Liver (tissue), 9 donors: ENCODE measurements around the gene KRTAP9-6. TPM values are rescaled to one million over a fixed set of nuclear protein-coding genes. Genes with fewer than 3 reads are reported as not detected.
A peak's percentile ranks its signal among the peaks of the same experiment; 100 is the strongest.

ENCODE experiments used
- DNase-seq: peaks from one replicate; pipeline ENCODE4 v3.0.0-alpha.2; 2017; ENCODE audit warnings: low spot score
- H3K27ac ChIP-seq, 2 donors: one replicate each; pipeline ENCODE4 v1.7.0; 2013; ENCODE audit warnings: inconsistent platforms in 2 of 2, low read length in 2 of 2, control low read depth in 1 of 2, low read depth in 1 of 2, mild to moderate bottlenecking in 1 of 2
- H3K27me3 ChIP-seq, 4 donors: one replicate each; pipeline versions ENCODE4 v1.6.1 to v1.7.0; 2013; ENCODE audit warnings: low read length in 3 of 4, inconsistent platforms in 1 of 4, mild to moderate bottlenecking in 1 of 4, moderate library complexity in 1 of 4; ENCODE audit not compliant: control insufficient read depth in 4 of 4, insufficient read depth in 4 of 4
- H3K36me3 ChIP-seq, 4 donors: one replicate each; pipeline versions ENCODE4 v1.6.1 to v1.7.0; 2013; ENCODE audit warnings: low read length in 3 of 4, mild to moderate bottlenecking in 3 of 4, low read depth in 1 of 4, moderate library complexity in 1 of 4; ENCODE audit not compliant: control insufficient read depth in 4 of 4, insufficient read depth in 3 of 4
- H3K4me1 ChIP-seq, 4 donors: one replicate each; pipeline versions ENCODE4 v1.6.1 to v1.7.0; 2013; ENCODE audit warnings: low read length in 3 of 4, mild to moderate bottlenecking in 3 of 4, moderate library complexity in 1 of 4; ENCODE audit not compliant: control insufficient read depth in 4 of 4, insufficient read depth in 4 of 4
- H3K4me3 ChIP-seq, 3 donors: one replicate each; pipeline versions ENCODE4 v1.6.1 to v1.7.0; 2013; ENCODE audit warnings: low read length in 3 of 3, control low read depth in 1 of 3, low read depth in 1 of 3, mild to moderate bottlenecking in 1 of 3
- H3K9ac ChIP-seq, 2 donors: one replicate each; pipeline ENCODE4 v1.7.0; 2013; ENCODE audit warnings: low read length in 2 of 2, mild to moderate bottlenecking in 2 of 2, moderate library complexity in 2 of 2, control low read depth in 1 of 2, low read depth in 1 of 2
- H3K9me3 ChIP-seq, 4 donors: one replicate each; pipeline versions ENCODE4 v1.6.1 to v1.7.0; 2013; ENCODE audit warnings: low read length in 3 of 4; ENCODE audit not compliant: control insufficient read depth in 4 of 4
- ATF3 ChIP-seq: IDR thresholded peaks from 2 replicates; pipeline ENCODE4 v1.6.1; 2016; ENCODE audit warnings: antibody characterized with exemption
- EGR1 ChIP-seq, 2 donors: IDR thresholded peaks; 2 replicates each; pipeline ENCODE4 v1.6.1; 2016 to 2018; ENCODE audit warnings: antibody characterized with exemption in 2 of 2, low read depth in 2 of 2
- FOXA1 ChIP-seq: IDR thresholded peaks from 2 replicates; pipeline ENCODE4 v1.6.1; 2016; ENCODE audit warnings: antibody characterized with exemption
- FOXA2 ChIP-seq: IDR thresholded peaks from 2 replicates; pipeline ENCODE4 v1.6.1; 2016; ENCODE audit warnings: antibody characterized with exemption
- GABPA ChIP-seq, 2 donors: IDR thresholded peaks in 1 of 2; conservative IDR thresholded peaks in 1 of 2; 2 replicates each; pipeline ENCODE4 v1.6.1; 2016; ENCODE audit warnings: antibody characterized with exemption in 2 of 2, mild to moderate bottlenecking in 1 of 2, moderate library complexity in 1 of 2
- HNF4A ChIP-seq, 2 donors: conservative IDR thresholded peaks; 2 replicates each; pipeline ENCODE4 v1.6.1; 2016; ENCODE audit warnings: antibody characterized with exemption in 2 of 2, mild to moderate bottlenecking in 2 of 2
- HNF4G ChIP-seq: IDR thresholded peaks from 2 replicates; pipeline ENCODE4 v1.6.1; 2016; ENCODE audit warnings: antibody characterized with exemption
- MAX ChIP-seq: IDR thresholded peaks from 2 replicates; pipeline ENCODE4 v1.6.1; 2016; ENCODE audit warnings: antibody characterized with exemption
- NR2F2 ChIP-seq: IDR thresholded peaks from 2 replicates; pipeline ENCODE4 v1.6.1; 2016; ENCODE audit warnings: antibody characterized with exemption
- RAD21 ChIP-seq, 2 donors: IDR thresholded peaks; 2 replicates each; pipeline ENCODE4 v1.6.1; 2016; ENCODE audit warnings: antibody characterized with exemption in 2 of 2, mild to moderate bottlenecking in 2 of 2
- REST ChIP-seq: IDR thresholded peaks from 2 replicates; pipeline ENCODE4 v1.6.1; 2016; ENCODE audit warnings: antibody characterized with exemption, mild to moderate bottlenecking
- RXRA ChIP-seq, 2 donors: IDR thresholded peaks; 2 replicates each; pipeline ENCODE4 v1.6.1; 2017 to 2018; ENCODE audit warnings: antibody characterized with exemption in 2 of 2, mild to moderate bottlenecking in 1 of 2
- TAF1 ChIP-seq: conservative IDR thresholded peaks from 2 replicates; pipeline ENCODE4 v1.6.1; 2016; ENCODE audit warnings: antibody characterized with exemption, mild to moderate bottlenecking
- YY1 ChIP-seq: IDR thresholded peaks from 2 replicates; pipeline ENCODE4 v1.6.1; 2016; ENCODE audit warnings: antibody characterized with exemption, mild to moderate bottlenecking
- ZBTB33 ChIP-seq: IDR thresholded peaks from 2 replicates; pipeline ENCODE4 v1.6.1; 2016; ENCODE audit warnings: antibody characterized with exemption
- WGBS: extraction: QIAGEN DNeasy Blood & Tissue Kit; methylation state at CpG from one replicate; pipeline ENCODE4 v1.1.7; 2013; 5-methylcytosine and 5-hydroxymethylcytosine counted together
- polyA plus RNA-seq, 2 donors: library from polyadenylated mRNA; stranded (reverse) in 1 of 2; unstranded in 1 of 2; fragments of 200-250 nt in 1 of 2; fragments of >200 nt in 1 of 2; fragmentation: Nextera tagmentation in 1 of 2; extraction: Ambion mirVana in 1 of 2; gene quantifications; one replicate each; pipeline versions ENCODE4 v1.2.1 to v1.2.3, GENCODE V29; 2013 to 2015
- total RNA-seq, 2 donors: library from RNA; depleted of rRNA; stranded (reverse); fragments of >200 nt; gene quantifications; one replicate each; pipeline ENCODE4 v1.2.3, GENCODE V29; 2014
- TF ChIP-seq, protein P1 (sequence below): fragments of 150-350 bp; IDR thresholded peaks from 2 replicates; pipeline ENCODE4 v1.5.1; 2017; ENCODE audit warnings: improper control_type of control experiment, low read depth, low read length; ENCODE audit not compliant: missing input control
- donor health status: healthy.
- donor health status: healthy.
- donor health status: healthy.
- donor health status: healthy.
- donor health status: healthy.

Gene KRTAP9-6
- total and polyA plus RNA-seq, 4 donors = not detected

DNA sequence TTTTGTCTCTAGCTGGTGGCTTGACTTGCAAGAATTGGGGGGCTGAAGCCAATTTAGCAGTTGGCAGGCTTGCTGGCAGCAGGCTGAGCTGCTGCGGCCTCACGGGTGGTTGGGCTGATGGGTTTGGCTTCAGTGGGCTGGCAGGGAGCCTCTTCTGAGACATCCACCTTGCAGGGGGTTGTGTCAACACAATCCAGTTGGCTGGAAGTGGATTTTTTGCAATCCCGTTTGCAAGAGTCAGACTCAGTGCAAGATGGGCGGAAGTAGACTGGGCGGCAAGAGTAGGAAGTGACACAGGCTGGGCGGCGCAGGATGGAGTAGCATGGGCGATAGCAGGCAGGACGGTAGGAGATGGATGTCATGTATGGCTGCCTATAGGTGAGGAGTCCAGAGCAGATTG is 42.5 kb downstream of the KRTAP9-6 start (continued):
- TF ChIP-seq REST (no peak), NR2F2 (no peak), RAD21 (IDR thresholded peaks at IDR 0.05) (no peak), YY1 (no peak), EGR1 (IDR thresholded peaks at IDR 0.05; ENCODE audit: low read depth in 2 of 2) (no peak), HNF4A (conservative IDR thresholded peaks at IDR 0.05) (no peak)

DNA sequence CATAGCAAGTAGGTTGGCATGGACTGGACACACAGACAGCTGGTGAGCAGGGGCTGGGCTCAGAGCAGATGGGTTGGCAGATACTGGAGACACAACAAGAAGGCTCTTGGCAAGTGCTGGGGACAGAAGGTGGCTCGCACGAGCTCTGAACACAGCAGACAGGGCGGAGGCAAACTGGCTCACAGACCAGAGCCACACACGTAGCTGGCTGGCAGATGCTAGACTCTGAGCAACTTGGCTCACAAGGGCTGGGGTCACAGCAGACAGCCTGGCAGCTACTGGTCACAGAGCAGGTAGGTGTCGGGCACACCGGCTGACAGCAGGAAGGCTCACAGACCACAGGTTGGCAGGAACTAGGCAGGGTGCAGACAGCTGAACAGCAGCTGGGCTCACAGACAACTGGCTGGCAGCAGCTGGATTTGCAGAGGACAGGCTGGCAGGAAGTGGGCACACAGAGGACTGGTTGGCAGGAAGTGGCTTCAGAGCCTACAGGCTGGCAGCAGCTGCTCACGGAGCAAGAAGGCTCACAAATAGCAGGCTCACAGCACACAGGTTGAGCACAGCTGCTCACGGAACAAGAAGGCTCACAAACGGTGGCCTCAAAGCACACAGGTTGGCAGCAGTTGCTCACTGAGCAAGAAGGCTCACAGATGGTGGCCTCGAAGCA is 43.2 kb downstream of the KRTAP9-6 start:
- H3K9me3 ChIP-seq = no peaks in the 10 kb centered on the region
- no peaks in the 10 kb centered on the region for H3K36me3 ChIP-seq
- WGBS = 66% methylated on average over 10 of the region's 10 CpGs
- H3K9ac ChIP-seq = no peak overlapping the region
- no peaks in the 10 kb centered on the region for H3K4me1 ChIP-seq
- DNase-seq = no peak
- no peak overlapping the region for H3K4me3 ChIP-seq
- H3K27ac ChIP-seq = peak overlapping the region in 1 of 2 donors; percentile 25
- TF ChIP-seq RXRA (IDR thresholded peaks at IDR 0.05) (no peak), FOXA2 (no peak), ATF3 (no peak), HNF4G (no peak), TAF1 (no peak), EGR1 (IDR thresholded peaks at IDR 0.05; ENCODE audit: low read depth in 2 of 2) (no peak), FOXA1 (no peak), REST (no peak), ZBTB33 (no peak), MAX (no peak), NR2F2 (no peak), GABPA (IDR thresholded peaks at IDR 0.05 in 1 of 2, conservative IDR thresholded peaks at IDR 0.05 in 1 of 2) (no peak), RAD21 (IDR thresholded peaks at IDR 0.05) (no peak)
- TF ChIP-seq, protein P1, sequence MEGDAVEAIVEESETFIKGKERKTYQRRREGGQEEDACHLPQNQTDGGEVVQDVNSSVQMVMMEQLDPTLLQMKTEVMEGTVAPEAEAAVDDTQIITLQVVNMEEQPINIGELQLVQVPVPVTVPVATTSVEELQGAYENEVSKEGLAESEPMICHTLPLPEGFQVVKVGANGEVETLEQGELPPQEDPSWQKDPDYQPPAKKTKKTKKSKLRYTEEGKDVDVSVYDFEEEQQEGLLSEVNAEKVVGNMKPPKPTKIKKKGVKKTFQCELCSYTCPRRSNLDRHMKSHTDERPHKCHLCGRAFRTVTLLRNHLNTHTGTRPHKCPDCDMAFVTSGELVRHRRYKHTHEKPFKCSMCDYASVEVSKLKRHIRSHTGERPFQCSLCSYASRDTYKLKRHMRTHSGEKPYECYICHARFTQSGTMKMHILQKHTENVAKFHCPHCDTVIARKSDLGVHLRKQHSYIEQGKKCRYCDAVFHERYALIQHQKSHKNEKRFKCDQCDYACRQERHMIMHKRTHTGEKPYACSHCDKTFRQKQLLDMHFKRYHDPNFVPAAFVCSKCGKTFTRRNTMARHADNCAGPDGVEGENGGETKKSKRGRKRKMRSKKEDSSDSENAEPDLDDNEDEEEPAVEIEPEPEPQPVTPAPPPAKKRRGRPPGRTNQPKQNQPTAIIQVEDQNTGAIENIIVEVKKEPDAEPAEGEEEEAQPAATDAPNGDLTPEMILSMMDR = no peak
- H3K27me3 ChIP-seq = peaks cover 0 to 14% (median 0%) of the 10 kb centered on the region in 4 donors
